ENCODE measurements around the gene IFT57. TPM values are rescaled to one million over a fixed set of nuclear protein-coding genes. Genes with fewer than 3 reads are reported as not detected.
"Not testable (repeated sequence)": the region's sequence is repeated elsewhere in the genome, so short reads cannot be mapped to it uniquely, and the experiment has no call there.

Gene IFT57
- polyA plus RNA-seq, 2 donors = 6.2 to 14.3 TPM

DNA sequence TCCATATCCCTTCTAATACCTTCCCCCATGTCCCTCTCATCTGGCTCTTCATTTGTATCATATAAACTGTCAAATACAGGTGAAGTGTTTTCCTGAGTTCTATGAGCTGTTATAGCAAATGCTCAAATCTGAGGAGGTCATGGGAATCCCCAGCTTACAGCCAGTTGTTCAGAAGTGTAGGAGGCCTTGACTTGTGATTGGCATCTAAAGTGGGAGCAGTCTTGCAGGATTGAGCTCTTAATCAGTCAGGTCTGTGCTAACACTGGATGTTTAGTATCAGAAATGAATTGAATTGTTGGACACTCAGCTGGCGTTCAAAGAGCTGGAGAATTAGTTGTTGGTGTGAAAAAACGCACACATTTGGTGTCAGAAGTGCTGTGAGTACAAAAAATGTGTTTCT, 65.0 kb downstream of the IFT57 start:
- no peaks in the 10 kb centered on the region for H3K9me3 ChIP-seq (ENCODE audit: control insufficient read depth in 2 of 2, insufficient read depth in 1 of 2, low read depth in 1 of 2, low read length in 1 of 2)
- no peak overlapping the region for H3K27ac ChIP-seq (ENCODE audit: low read depth in 2 of 2, low read length in 1 of 2)
- H3K36me3 ChIP-seq (ENCODE audit: control insufficient read depth in 2 of 2, insufficient read depth in 2 of 2, low read length in 1 of 2) = no peaks in the 10 kb centered on the region
- WGBS, 2 donors = 67 to 96% methylated on average over 2 of the region's 2 CpGs
- H3K4me1 ChIP-seq (ENCODE audit: control insufficient read depth in 2 of 2, insufficient read depth in 2 of 2, low read length in 1 of 2) = no peaks in the 10 kb centered on the region
- no peaks in the 10 kb centered on the region for H3K27me3 ChIP-seq (ENCODE audit: control insufficient read depth in 1 of 2, insufficient read depth in 2 of 2, low read length in 2 of 2)
- no peak overlapping the region for H3K4me3 ChIP-seq (ENCODE audit: low read depth in 1 of 2, low read length in 2 of 2)

GRCh38 chr3:108156312-108156853, 65.8 kb downstream of the IFT57 start:
- H3K27ac ChIP-seq (ENCODE audit: low read depth in 2 of 2, low read length in 1 of 2) = no peak overlapping the region
- H3K27me3 ChIP-seq (ENCODE audit: control insufficient read depth in 1 of 2, insufficient read depth in 2 of 2, low read length in 2 of 2) = no peaks in the 10 kb centered on the region
- H3K4me1 ChIP-seq (ENCODE audit: control insufficient read depth in 2 of 2, insufficient read depth in 2 of 2, low read length in 1 of 2) = no peaks in the 10 kb centered on the region
- WGBS, 2 donors = 93 to 94% methylated on average over 4 of the region's 4 CpGs
- H3K4me3 ChIP-seq (ENCODE audit: low read depth in 1 of 2, low read length in 2 of 2) = no peak overlapping the region
- no peaks in the 10 kb centered on the region for H3K9me3 ChIP-seq (ENCODE audit: control insufficient read depth in 2 of 2, insufficient read depth in 1 of 2, low read depth in 1 of 2, low read length in 1 of 2)
- H3K36me3 ChIP-seq (ENCODE audit: control insufficient read depth in 2 of 2, insufficient read depth in 2 of 2, low read length in 1 of 2) = no peaks in the 10 kb centered on the region

DNA sequence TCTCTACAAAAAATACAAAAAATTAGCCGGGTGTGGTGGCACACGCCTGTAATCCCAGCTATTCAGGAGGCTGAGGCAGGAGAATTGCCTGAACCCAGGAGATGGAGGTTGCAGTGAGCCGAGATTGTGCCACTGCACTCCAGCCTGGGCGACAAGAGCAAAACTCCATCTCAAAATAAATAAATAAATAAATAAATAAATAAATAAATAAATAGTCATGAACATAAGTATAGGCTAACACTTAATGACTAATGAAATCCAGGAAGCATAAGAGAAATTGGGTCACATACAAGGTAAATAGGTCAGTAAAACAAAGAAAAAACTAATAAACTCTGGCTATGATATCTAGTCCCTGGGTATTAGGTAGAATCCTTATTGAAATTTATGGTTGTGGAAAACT, 66.6 kb downstream of the IFT57 start:
- H3K4me1 ChIP-seq (ENCODE audit: control insufficient read depth in 2 of 2, insufficient read depth in 2 of 2, low read length in 1 of 2); H3K9me3 ChIP-seq (ENCODE audit: control insufficient read depth in 2 of 2, insufficient read depth in 1 of 2, low read depth in 1 of 2, low read length in 1 of 2): not testable (repeated sequence)
- 72 to 85% methylated on average over 4 of the region's 4 CpGs for WGBS, 2 donors

DNA sequence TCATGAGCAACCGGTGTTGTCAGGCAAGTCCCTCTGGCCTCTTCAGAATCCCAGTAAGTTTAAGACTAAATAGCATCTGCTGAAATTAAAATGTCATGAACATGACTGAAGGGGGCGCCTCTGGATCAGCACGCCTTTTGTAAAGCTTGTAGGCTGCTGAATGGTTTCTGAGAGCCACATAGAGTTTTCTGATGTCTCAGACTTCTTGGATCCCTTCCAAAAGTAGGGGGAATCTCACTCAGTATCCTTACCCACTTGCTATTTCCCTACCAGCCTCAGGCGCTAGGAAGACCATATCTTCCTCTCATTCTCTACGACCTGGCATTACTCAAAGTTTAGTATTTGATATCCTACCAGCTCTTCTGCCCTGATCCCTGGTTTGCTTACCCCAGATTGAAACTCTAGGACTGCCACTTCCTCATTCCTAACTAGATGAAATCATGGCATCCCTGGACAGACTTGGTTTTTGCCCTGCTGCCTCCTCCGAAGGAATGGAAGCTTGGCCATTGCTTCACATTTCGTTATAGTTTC, 68.7 kb downstream of the IFT57 start:
- no peak overlapping the region for H3K27ac ChIP-seq (ENCODE audit: low read depth in 2 of 2, low read length in 1 of 2)
- no peaks in the 10 kb centered on the region for H3K9me3 ChIP-seq (ENCODE audit: control insufficient read depth in 2 of 2, insufficient read depth in 1 of 2, low read depth in 1 of 2, low read length in 1 of 2)
- no peak overlapping the region for H3K4me3 ChIP-seq (ENCODE audit: low read depth in 1 of 2, low read length in 2 of 2)
- H3K36me3 ChIP-seq (ENCODE audit: control insufficient read depth in 2 of 2, insufficient read depth in 2 of 2, low read length in 1 of 2) = no peaks in the 10 kb centered on the region
- WGBS, 2 donors = 76 to 84% methylated on average over 7 of the region's 7 CpGs
- H3K4me1 ChIP-seq (ENCODE audit: control insufficient read depth in 2 of 2, insufficient read depth in 2 of 2, low read length in 1 of 2) = no peaks in the 10 kb centered on the region
- no peaks in the 10 kb centered on the region for H3K27me3 ChIP-seq (ENCODE audit: control insufficient read depth in 1 of 2, insufficient read depth in 2 of 2, low read length in 2 of 2)

More for the DNA sequence above, 66.6 kb downstream of the IFT57 start:
- H3K27me3 ChIP-seq (ENCODE audit: control insufficient read depth in 1 of 2, insufficient read depth in 2 of 2, low read length in 2 of 2); H3K4me3 ChIP-seq (ENCODE audit: low read depth in 1 of 2, low read length in 2 of 2); H3K36me3 ChIP-seq (ENCODE audit: control insufficient read depth in 2 of 2, insufficient read depth in 2 of 2, low read length in 1 of 2); H3K27ac ChIP-seq (ENCODE audit: low read depth in 2 of 2, low read length in 1 of 2): not testable (repeated sequence)

GRCh38 chr3:108152274-108152673, 70.0 kb downstream of the IFT57 start:
- Histone ChIP-seq H3K4me1 (ENCODE audit: control insufficient read depth in 2 of 2, insufficient read depth in 2 of 2, low read length in 1 of 2) (no peaks in the 10 kb centered on the region), H3K4me3 (ENCODE audit: low read depth in 1 of 2, low read length in 2 of 2) (no peak overlapping the region), H3K27ac (ENCODE audit: low read depth in 2 of 2, low read length in 1 of 2) (no peak overlapping the region), H3K27me3 (ENCODE audit: control insufficient read depth in 1 of 2, insufficient read depth in 2 of 2, low read length in 2 of 2) (no peaks in the 10 kb centered on the region), H3K9me3 (ENCODE audit: control insufficient read depth in 2 of 2, insufficient read depth in 1 of 2, low read depth in 1 of 2, low read length in 1 of 2) (no peaks in the 10 kb centered on the region), H3K36me3 (ENCODE audit: control insufficient read depth in 2 of 2, insufficient read depth in 2 of 2, low read length in 1 of 2) (no peaks in the 10 kb centered on the region)
- 85 to 90% methylated on average over 3 of the region's 3 CpGs for WGBS, 2 donors

- 84 to 86% methylated on average over 10 of the region's 10 CpGs for WGBS, 2 donors
- Histone ChIP-seq H3K4me1 (ENCODE audit: control insufficient read depth in 2 of 2, insufficient read depth in 2 of 2, low read length in 1 of 2) (no peaks in the 10 kb centered on the region), H3K27ac (ENCODE audit: low read depth in 2 of 2, low read length in 1 of 2) (no peak overlapping the region), H3K36me3 (ENCODE audit: control insufficient read depth in 2 of 2, insufficient read depth in 2 of 2, low read length in 1 of 2) (no peaks in the 10 kb centered on the region), H3K9me3 (ENCODE audit: control insufficient read depth in 2 of 2, insufficient read depth in 1 of 2, low read depth in 1 of 2, low read length in 1 of 2) (peaks cover 0 to 3% of the 10 kb centered on the region in 2 donors), H3K27me3 (ENCODE audit: control insufficient read depth in 1 of 2, insufficient read depth in 2 of 2, low read length in 2 of 2) (no peaks in the 10 kb centered on the region), H3K4me3 (ENCODE audit: low read depth in 1 of 2, low read length in 2 of 2) (no peak overlapping the region)
Measured at GRCh38 chr3:108150200-108150599, 72.0 kb downstream of the IFT57 start.

GRCh38 chr3:108146139-108146538, 76.1 kb downstream of the IFT57 start:
- Histone ChIP-seq H3K4me3 (ENCODE audit: low read depth in 1 of 2, low read length in 2 of 2) (no peak overlapping the region), H3K36me3 (ENCODE audit: control insufficient read depth in 2 of 2, insufficient read depth in 2 of 2, low read length in 1 of 2) (no peaks in the 10 kb centered on the region), H3K4me1 (ENCODE audit: control insufficient read depth in 2 of 2, insufficient read depth in 2 of 2, low read length in 1 of 2) (no peaks in the 10 kb centered on the region), H3K27ac (ENCODE audit: low read depth in 2 of 2, low read length in 1 of 2) (no peak overlapping the region), H3K9me3 (ENCODE audit: control insufficient read depth in 2 of 2, insufficient read depth in 1 of 2, low read depth in 1 of 2, low read length in 1 of 2) (peaks cover 0 to 3% of the 10 kb centered on the region in 2 donors), H3K27me3 (ENCODE audit: control insufficient read depth in 1 of 2, insufficient read depth in 2 of 2, low read length in 2 of 2) (no peaks in the 10 kb centered on the region)
- 94 to 95% methylated on average over 5 of the region's 5 CpGs for WGBS, 2 donors

DNA sequence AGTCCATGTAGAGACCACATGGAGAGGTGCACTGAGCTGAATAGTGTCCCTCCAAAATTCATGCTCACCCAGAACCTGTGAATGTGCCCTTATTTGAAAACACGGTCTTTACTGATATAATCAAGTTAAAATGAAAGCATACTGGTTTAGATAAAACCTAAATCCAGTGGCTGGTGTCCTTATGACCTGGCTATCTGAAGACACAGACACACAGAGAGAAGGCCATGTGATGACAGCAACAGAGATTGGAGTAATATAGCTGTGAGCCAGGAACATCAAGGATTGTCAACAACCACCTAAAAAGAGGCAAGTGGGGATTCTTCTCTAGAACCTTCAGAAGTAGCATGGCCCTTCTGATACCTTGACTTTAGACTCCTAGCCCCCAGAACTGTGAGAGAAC, 76.6 kb downstream of the IFT57 start:
- H3K27ac ChIP-seq (ENCODE audit: low read depth in 2 of 2, low read length in 1 of 2) = no peak overlapping the region
- H3K4me3 ChIP-seq (ENCODE audit: low read depth in 1 of 2, low read length in 2 of 2) = no peak overlapping the region
- peaks cover 0 to 3% of the 10 kb centered on the region in 2 donors for H3K9me3 ChIP-seq (ENCODE audit: control insufficient read depth in 2 of 2, insufficient read depth in 1 of 2, low read depth in 1 of 2, low read length in 1 of 2)
- 84 to 90% methylated on average over 1 of the region's 1 CpG for WGBS, 2 donors
- H3K36me3 ChIP-seq (ENCODE audit: control insufficient read depth in 2 of 2, insufficient read depth in 2 of 2, low read length in 1 of 2) = no peaks in the 10 kb centered on the region
- no peaks in the 10 kb centered on the region for H3K27me3 ChIP-seq (ENCODE audit: control insufficient read depth in 1 of 2, insufficient read depth in 2 of 2, low read length in 2 of 2)
- no peaks in the 10 kb centered on the region for H3K4me1 ChIP-seq (ENCODE audit: control insufficient read depth in 2 of 2, insufficient read depth in 2 of 2, low read length in 1 of 2)

DNA sequence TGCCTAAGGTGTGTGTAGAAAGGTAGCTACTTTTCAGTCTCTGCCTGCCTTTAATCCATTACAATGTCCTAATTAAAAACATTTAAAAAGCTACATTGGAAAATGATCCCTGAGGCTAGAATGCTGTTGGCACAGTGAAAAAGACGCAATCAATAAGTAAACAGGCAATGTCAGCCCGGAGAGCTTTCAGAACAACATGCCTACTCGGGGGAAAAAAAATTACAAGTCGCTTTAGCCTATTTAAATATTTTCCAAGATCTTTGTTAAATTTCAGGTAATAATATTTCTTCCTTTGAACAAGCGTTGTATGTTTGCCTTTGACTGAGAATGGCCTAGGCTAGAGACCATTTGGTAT, 84.8 kb downstream of the IFT57 start:
- H3K27ac ChIP-seq (ENCODE audit: low read depth in 2 of 2, low read length in 1 of 2) = no peak overlapping the region
- peaks cover 0 to 4% of the 10 kb centered on the region in 2 donors for H3K4me1 ChIP-seq (ENCODE audit: control insufficient read depth in 2 of 2, insufficient read depth in 2 of 2, low read length in 1 of 2)
- 45 to 61% methylated on average over 5 of the region's 5 CpGs for WGBS, 2 donors
- H3K36me3 ChIP-seq (ENCODE audit: control insufficient read depth in 2 of 2, insufficient read depth in 2 of 2, low read length in 1 of 2) = no peaks in the 10 kb centered on the region
- H3K27me3 ChIP-seq (ENCODE audit: control insufficient read depth in 1 of 2, insufficient read depth in 2 of 2, low read length in 2 of 2) = no peaks in the 10 kb centered on the region
- no peak overlapping the region for H3K4me3 ChIP-seq (ENCODE audit: low read depth in 1 of 2, low read length in 2 of 2)
- H3K9me3 ChIP-seq (ENCODE audit: control insufficient read depth in 2 of 2, insufficient read depth in 1 of 2, low read depth in 1 of 2, low read length in 1 of 2) = no peaks in the 10 kb centered on the region
